K562 (cell line): ENCODE measurements around the gene PTPN9. TPM values are rescaled to one million over a fixed set of nuclear protein-coding genes. Genes with fewer than 3 reads are reported as not detected.
"Not testable (repeated sequence)": the region's sequence is repeated elsewhere in the genome, so short reads cannot be mapped to it uniquely, and the experiment has no call there.

Experiments
- ATAC-seq: fragments of 200-7000 bp; cut with Tn5 transposase; 3 replicates; pipeline ENCODE4 v1.9.1; 2020; ENCODE audit warnings: moderate library complexity
- BruUV-seq: library from RNA; stranded (reverse); fragments of 400-500 nt; replicated peaks from 2 replicates; lab custom pipeline; 2021; lab: Mats Ljungman, UMichigan
- CTCF ChIA-PET: fragments of 300-600 bp; formaldehyde crosslinking; extraction: SDS; loops from one replicate; lab custom pipeline; 2021; ENCODE audit warnings: low intra/inter-chr PET ratio; lab: Yijun Ruan, JAX
- POLR2A ChIA-PET: fragments of 300-600, 350-650 bp; sonication (Branson Sonifier 250); formaldehyde crosslinking; extraction: SDS; loops from one replicate; lab custom pipeline; 2021; ENCODE audit warnings: antibody characterized with exemption, inconsistent platforms; lab: Yijun Ruan, JAX
- DNase-seq, 4 experiments: peaks; one replicate each; pipeline versions ENCODE4 v3.0.0 to v3.0.0-alpha.2; 2011 to 2018; ENCODE audit warnings: low spot score in 3 of 4, mixed read lengths in 3 of 4; ENCODE audit errors: extremely low read depth in 1 of 4
- FAIRE-seq: peaks from 2 replicates; lab custom pipeline; 2011; peaks lifted over from hg19 to GRCh38; lab: Jason Lieb, UNC
- H2AFZ ChIP-seq: 2 replicates; pipeline ENCODE4 v1.6.0; 2011; ENCODE audit warnings: low read depth, low read length, control low read depth, inconsistent platforms
- H3K27ac ChIP-seq: fragments of 200-600 bp; 3 replicates; pipeline ENCODE4 v1.8.0; 2011; ENCODE audit warnings: low read depth, mild to moderate bottlenecking, control low read depth, inconsistent platforms, low read length, moderate library complexity, mixed read lengths; ENCODE audit errors: extremely low read depth
- H3K27me3 ChIP-seq, 2 experiments: fragments of 300-600 bp in 1 of 2; 2 replicates in 1 of 2; 3 replicates in 1 of 2; pipeline versions ENCODE4 v1.6.0 to v1.8.0; 2011; ENCODE audit warnings: inconsistent platforms in 2 of 2, low read length in 2 of 2, mild to moderate bottlenecking in 1 of 2, mixed read lengths in 1 of 2, moderate library complexity in 1 of 2; ENCODE audit not compliant: control insufficient read depth in 2 of 2, insufficient read depth in 2 of 2
- H3K36me3 ChIP-seq: fragments of 300-600 bp; 3 replicates; pipeline ENCODE4 v1.8.0; 2011; ENCODE audit warnings: mild to moderate bottlenecking, low read length, inconsistent platforms; ENCODE audit not compliant: control insufficient read depth, insufficient read depth
- H3K4me1 ChIP-seq, 2 experiments: fragments of 200-600 bp in 1 of 2; replicated peaks in 1 of 2; 2 replicates in 1 of 2; 3 replicates in 1 of 2; pipeline versions ENCODE4 v1.5.1 to v1.8.0; 2011; ENCODE audit warnings: inconsistent platforms in 2 of 2, low read length in 2 of 2, mild to moderate bottlenecking in 1 of 2, mixed read lengths in 1 of 2, moderate library complexity in 1 of 2; ENCODE audit not compliant: control insufficient read depth in 2 of 2, insufficient read depth in 2 of 2
- H3K4me2 ChIP-seq: 2 replicates; pipeline ENCODE4 v1.6.1; 2011; ENCODE audit warnings: low read length, control low read depth, inconsistent platforms, mixed read lengths; ENCODE audit not compliant: insufficient read depth
- H3K4me3 ChIP-seq: fragments of 200-600 bp; sonication (generic), shearing (Covaris generic); 2 replicates; pipeline ENCODE4 v1.5.1; 2016; ENCODE audit warnings: control low read depth, inconsistent platforms
- H3K79me2 ChIP-seq: fragments of 200-600 bp; 3 replicates; pipeline ENCODE4 v1.8.0; 2011; ENCODE audit warnings: low read length, inconsistent platforms; ENCODE audit not compliant: control insufficient read depth, insufficient read depth
- H3K9ac ChIP-seq, 2 experiments: 2 replicates each; pipeline versions ENCODE4 v1.6.0 to v1.6.1; 2011; ENCODE audit warnings: low read depth in 2 of 2, low read length in 2 of 2, control low read depth in 1 of 2, inconsistent platforms in 1 of 2, mild to moderate bottlenecking in 1 of 2, mixed read lengths in 1 of 2; ENCODE audit not compliant: insufficient read depth in 1 of 2
- H3K9me1 ChIP-seq: one replicate; pipeline ENCODE4 v1.6.0; 2011; ENCODE audit warnings: inconsistent platforms, mild to moderate bottlenecking, low read length, moderate library complexity; ENCODE audit not compliant: control insufficient read depth, insufficient read depth
- H3K9me3 ChIP-seq: replicated peaks from 2 replicates; pipeline ENCODE4 v1.5.1; 2011; ENCODE audit warnings: low read depth, low read length, inconsistent platforms; ENCODE audit not compliant: control insufficient read depth, insufficient read depth
- H4K20me1 ChIP-seq: replicated peaks from 2 replicates; pipeline ENCODE4 v1.6.1; 2011; ENCODE audit warnings: low read length, inconsistent platforms, mixed read lengths; ENCODE audit not compliant: control insufficient read depth, insufficient read depth
- CCAR2 ChIP-seq: fragments of 200-400 bp; formaldehyde crosslinking; IDR thresholded peaks from 2 replicates; pipeline ENCODE4 v1.6.1; 2017; ENCODE audit warnings: mild to moderate bottlenecking, low read depth, low read length
- DLX4 ChIP-seq: fragments of 250-450 bp; sonication (Bioruptor Pico); IDR thresholded peaks from 2 replicates; pipeline ENCODE4 v1.6.1; 2021; ENCODE audit warnings: mild to moderate bottlenecking
- EWSR1 ChIP-seq: fragments of 450-650 bp; IDR thresholded peaks from 2 replicates; pipeline ENCODE4 v1.6.1; 2018; ENCODE audit warnings: borderline replicate concordance, mild to moderate bottlenecking, low read depth, moderate library complexity; ENCODE audit not compliant: partially characterized antibody
- MAFK ChIP-seq: IDR thresholded peaks from 2 replicates; pipeline ENCODE4 v1.6.1; 2011; ENCODE audit warnings: low read length, improper control_type of control experiment
- MEF2D ChIP-seq: conservative IDR thresholded peaks from 2 replicates; pipeline ENCODE4 v1.6.1; 2016; ENCODE audit warnings: low read depth, missing genetic modification characterization, missing compliant biosample characterization
- NR0B1 ChIP-seq: fragments of 450-650 bp; IDR thresholded peaks from one replicate; pipeline ENCODE4 v1.6.1; 2018; ENCODE audit warnings: mild to moderate bottlenecking, moderate library complexity; ENCODE audit not compliant: partially characterized antibody
- POU5F1 ChIP-seq: fragments of 150-350 bp; IDR thresholded peaks from 2 replicates; pipeline ENCODE4 v1.6.1; 2014; ENCODE audit warnings: borderline replicate concordance, low read length, low read depth, mild to moderate bottlenecking; ENCODE audit not compliant: partially characterized antibody
- SOX6 ChIP-seq: fragments of 450-650 bp; IDR thresholded peaks from 2 replicates; pipeline ENCODE4 v1.6.1; 2014; ENCODE audit warnings: mild to moderate bottlenecking
- SRSF3 ChIP-seq: fragments of 200-400 bp; formaldehyde crosslinking; IDR thresholded peaks from 2 replicates; pipeline ENCODE4 v1.6.1; 2016; ENCODE audit warnings: mild to moderate bottlenecking, low read length, moderate library complexity; ENCODE audit not compliant: insufficient read depth
- SUPT5H ChIP-seq: fragments of 450-650 bp; IDR thresholded peaks from 2 replicates; pipeline ENCODE4 v1.6.1; 2016
- XRCC3 ChIP-seq: fragments of 450-650 bp; IDR thresholded peaks from 2 replicates; pipeline ENCODE4 v1.6.1; 2017; ENCODE audit warnings: mild to moderate bottlenecking, moderate library complexity
- ZNF239 ChIP-seq: fragments of 250-450 bp; sonication (Bioruptor Pico); IDR thresholded peaks from 2 replicates; pipeline ENCODE4 v1.4.0; 2020; ENCODE audit warnings: mild to moderate bottlenecking
- ZNF507 ChIP-seq: conservative IDR thresholded peaks from 2 replicates; pipeline ENCODE4 v1.6.1; 2017; ENCODE audit warnings: missing genetic modification characterization, missing compliant biosample characterization
- ZNF699 ChIP-seq: fragments of 250-450 bp; sonication (Bioruptor Pico); IDR thresholded peaks from 2 replicates; pipeline ENCODE4 v1.8.0; 2021; ENCODE audit warnings: mild to moderate bottlenecking, moderate library complexity; ENCODE audit not compliant: insufficient replicate concordance
- WGBS: fragments of 100-300 bp; shearing (Covaris generic); methylation state at CpG from one replicate; pipeline ENCODE4 v1.1.6; 2016; ENCODE audit warnings: low coverage, mixed read lengths; ENCODE audit not compliant: insufficient coverage; ENCODE audit errors: missing lambda C conversion rate; 5-methylcytosine and 5-hydroxymethylcytosine counted together
- in situ Hi-C: fragments of 300-500 bp; cut with MboI; formaldehyde crosslinking; loops from 4 replicates; pipeline ENCODE4 v1.15.0; 2018; ENCODE audit warnings: inconsistent platforms, mixed read lengths
- intact Hi-C: fragments of 100-400 bp; cut with micrococcal nuclease; formaldehyde crosslinking; loops from 2 replicates; pipeline ENCODE4 v1.14.2; 2022
- polyA plus RNA-seq, 8 experiments: library from polyadenylated mRNA; depleted of rRNA in 4 of 8; stranded (reverse) in 5 of 8; unstranded in 3 of 8; fragments of >200 nt; fragmentation: Nextera tagmentation in 2 of 8; fragmentation: Illumina TruSeq in 1 of 8; extraction: Ambion mirVana in 2 of 8; extraction: Trizol in 1 of 8; gene quantifications; 2 replicates each; pipeline versions ENCODE4 v1.2.1 to v1.2.3, GENCODE V29; 2011 to 2014; ENCODE audit warnings: inconsistent platforms in 1 of 8, missing spikeins in 1 of 8
- total RNA-seq, 7 experiments: library from RNA; depleted of rRNA in 6 of 7; stranded (reverse); fragments of >200 nt in 6 of 7; fragmentation: Illumina TruSeq in 2 of 7; extraction: Trizol in 2 of 7; gene quantifications; 2 replicates each; pipeline versions ENCODE4 v1.2.1 to v1.2.3, GENCODE V29; 2011 to 2021; ENCODE audit warnings: low replicate concordance in 1 of 7

Gene PTPN9
- total and polyA plus RNA-seq, 9 of the 15 experiments (the other 6 are each of a cell fraction or from before 2014, with no cell fraction given): 5.0 to 24.0 (median 14.2) TPM

GRCh38 chr15:75483106-75483505 lies 96.0 kb downstream of the PTPN9 start:
- ChIA-PET CTCF (no interaction called here), POLR2A (no interaction called here)
- Histone ChIP-seq H3K36me3 (peaks cover 13% of the 10 kb centered on the region; the same call in 2 of the 3 replicates), H3K27ac (no peak overlapping the region), H2AFZ (no peak overlapping the region), H3K9me3 (no peaks in the 10 kb centered on the region), H3K4me2 (no peak overlapping the region), H3K4me3 (no peak overlapping the region), H3K27me3 (no peaks in the 10 kb centered on the region), H3K9ac (no peak overlapping the region), H3K9me1 (no peaks in the 10 kb centered on the region), H4K20me1 (no peaks in the 10 kb centered on the region), H3K4me1 (no peaks in the 10 kb centered on the region), H3K79me2 (no peaks in the 10 kb centered on the region)
- 87% methylated on average over 1 of the region's 1 CpG for WGBS
- DNase-seq (no peak), FAIRE-seq (no peak), ATAC-seq (no peak)
- TF ChIP-seq POU5F1: no peak
- no peak for TF ChIP-seq ZNF699
- no peak for TF ChIP-seq NR0B1
- TF ChIP-seq CCAR2: no peak
- TF ChIP-seq ZNF507: no peak
- TF ChIP-seq MAFK: no peak
- TF ChIP-seq SRSF3: no peak
- TF ChIP-seq EWSR1: no peak
- TF ChIP-seq XRCC3: no peak
- TF ChIP-seq ZNF239 (CRISPR knock-in tag): no peak
- no peak for TF ChIP-seq SUPT5H
- no peak for TF ChIP-seq MEF2D (tag)
- no peak for TF ChIP-seq DLX4 (CRISPR knock-in tag)
- TF ChIP-seq SOX6: no peak
- in situ Hi-C loops (no loop called here), intact Hi-C loops (no loop called here)
- BruUV-seq: TSS peak; percentile 27

- H3K79me2 ChIP-seq, H3K36me3 ChIP-seq, in situ Hi-C loops, H3K27me3 ChIP-seq, H3K4me1 ChIP-seq, H3K9me3 ChIP-seq, DNase-seq, FAIRE-seq, ATAC-seq, CTCF ChIA-PET, intact Hi-C loops, H3K9ac ChIP-seq, H3K9me1 ChIP-seq, H3K4me3 ChIP-seq, H2AFZ ChIP-seq, H3K27ac ChIP-seq, BruUV-seq, H3K4me2 ChIP-seq, H4K20me1 ChIP-seq, POLR2A ChIA-PET: not testable (repeated sequence)
- 98% methylated on average over 11 of the region's 54 CpGs for WGBS
Measured at GRCh38 chr15:75480463-75480862, 98.7 kb downstream of the PTPN9 start.
